Upper lobe of left lung (tissue), 4 donors: ENCODE measurements around the gene SERHL2.
"Not testable (repeated sequence)": the region's sequence is repeated elsewhere in the genome, so short reads cannot be mapped to it uniquely, and the experiment has no call there.

Experiments used
- EP300 ChIP-seq, 4 donors: sonication (generic); formaldehyde crosslinking; IDR thresholded peaks; one replicate each; pipeline ENCODE4 v1.5.1; 2017; ENCODE audit warnings: antibody characterized with exemption in 4 of 4, control low read depth in 2 of 4
- POLR2A ChIP-seq, 4 donors: fragments of 450-650 bp; IDR thresholded peaks; one replicate each; pipeline ENCODE4 v1.5.1; 2016 to 2017; ENCODE audit warnings: antibody characterized with exemption in 4 of 4, mild to moderate bottlenecking in 2 of 4
- TF ChIP-seq, protein P1 (sequence below), 6 experiments: fragments of 450-650 bp in 4 of 6; fragments of 200-600 bp in 2 of 6; sonication (generic) in 2 of 6; IDR thresholded peaks; one replicate each; pipeline ENCODE4 v1.5.1; 2016 to 2019; ENCODE audit warnings: antibody characterized with exemption in 6 of 6

DNA sequence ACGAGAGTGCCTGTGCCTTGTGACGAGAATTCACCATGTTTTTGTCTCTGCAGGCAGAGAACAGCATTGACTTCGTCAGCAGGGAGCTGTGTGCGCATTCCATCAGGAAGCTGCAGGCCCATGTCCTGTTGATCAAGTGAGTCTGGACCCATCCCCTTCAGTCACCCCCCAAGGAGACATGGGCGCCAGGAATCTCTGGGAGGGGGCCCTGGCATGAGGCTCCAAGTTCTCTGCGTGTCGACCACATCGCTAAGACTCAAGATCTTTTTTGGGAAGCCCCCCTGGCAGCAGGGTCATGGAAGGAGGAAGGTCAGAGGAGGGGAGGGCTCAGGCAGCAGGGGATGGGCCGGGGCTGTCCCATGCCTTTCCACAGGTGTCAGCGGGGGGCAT is 44.8 kb upstream of the SERHL2 start:
- TF ChIP-seq, protein P1, sequence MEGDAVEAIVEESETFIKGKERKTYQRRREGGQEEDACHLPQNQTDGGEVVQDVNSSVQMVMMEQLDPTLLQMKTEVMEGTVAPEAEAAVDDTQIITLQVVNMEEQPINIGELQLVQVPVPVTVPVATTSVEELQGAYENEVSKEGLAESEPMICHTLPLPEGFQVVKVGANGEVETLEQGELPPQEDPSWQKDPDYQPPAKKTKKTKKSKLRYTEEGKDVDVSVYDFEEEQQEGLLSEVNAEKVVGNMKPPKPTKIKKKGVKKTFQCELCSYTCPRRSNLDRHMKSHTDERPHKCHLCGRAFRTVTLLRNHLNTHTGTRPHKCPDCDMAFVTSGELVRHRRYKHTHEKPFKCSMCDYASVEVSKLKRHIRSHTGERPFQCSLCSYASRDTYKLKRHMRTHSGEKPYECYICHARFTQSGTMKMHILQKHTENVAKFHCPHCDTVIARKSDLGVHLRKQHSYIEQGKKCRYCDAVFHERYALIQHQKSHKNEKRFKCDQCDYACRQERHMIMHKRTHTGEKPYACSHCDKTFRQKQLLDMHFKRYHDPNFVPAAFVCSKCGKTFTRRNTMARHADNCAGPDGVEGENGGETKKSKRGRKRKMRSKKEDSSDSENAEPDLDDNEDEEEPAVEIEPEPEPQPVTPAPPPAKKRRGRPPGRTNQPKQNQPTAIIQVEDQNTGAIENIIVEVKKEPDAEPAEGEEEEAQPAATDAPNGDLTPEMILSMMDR (IDR thresholded peaks at IDR 0.05), result not testable (repeated sequence)
- TF ChIP-seq POLR2A, EP300 (IDR thresholded peaks at IDR 0.05): not testable (repeated sequence)
